Stimulated activated CD4-positive, alpha-beta T cell treated with anti-CD3 and anti-CD28 coated beads, Interleukin-2, amount 100 ng/mL, for 24 hours (primary cell): Measurements from ENCODE around the gene SEL1L2.

Source experiments
- DNase-seq, 2 donors: peaks; one replicate each; pipeline ENCODE4 v3.0.0-alpha.2; 2020

The SEL1L2 gene

DNA sequence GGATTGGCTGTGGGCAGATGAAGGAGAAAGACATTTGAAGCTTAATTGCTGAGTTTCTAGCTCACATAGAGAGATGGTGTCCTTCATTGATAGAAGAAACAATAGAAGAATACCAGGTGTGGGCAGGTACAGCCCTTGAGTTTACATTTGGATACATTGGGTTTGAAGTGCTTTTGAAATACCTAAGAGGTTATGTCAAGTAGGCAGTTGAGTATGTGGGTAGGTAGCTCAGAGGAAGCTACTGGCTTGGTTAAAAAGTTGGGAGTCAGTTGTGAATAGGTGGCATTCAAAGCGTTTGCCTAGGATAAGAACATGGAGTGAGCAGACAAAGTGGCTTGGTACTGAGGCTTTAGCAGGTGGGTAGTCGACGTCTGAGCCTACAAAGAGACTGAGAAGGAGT lies 180.6 kb downstream of the SEL1L2 start:
- no peak for DNase-seq

DNA sequence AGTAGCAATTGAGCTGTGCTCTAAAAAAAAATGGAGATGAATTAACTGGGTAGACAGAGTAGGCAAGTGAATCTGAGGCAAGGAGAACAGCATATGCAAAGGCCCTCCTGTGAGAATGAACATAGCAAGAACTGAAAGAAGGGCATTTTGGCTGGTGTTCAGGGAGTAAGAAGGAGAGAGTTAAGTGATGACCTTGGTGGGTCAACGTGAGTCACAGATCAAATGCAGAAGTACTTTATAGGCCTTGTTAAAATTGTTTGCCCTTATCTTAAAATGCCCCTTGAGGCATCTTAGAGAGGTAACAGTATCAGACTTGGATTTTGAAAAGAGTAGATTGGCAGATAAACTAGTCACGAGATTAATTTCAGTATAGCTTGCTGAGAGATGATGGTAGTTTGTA lies 181.0 kb downstream of the SEL1L2 start:
- DNase-seq: no peak

GRCh38 chr20:13800728-13801134 lies 189.7 kb downstream of the SEL1L2 start:
- no peak for DNase-seq

DNA sequence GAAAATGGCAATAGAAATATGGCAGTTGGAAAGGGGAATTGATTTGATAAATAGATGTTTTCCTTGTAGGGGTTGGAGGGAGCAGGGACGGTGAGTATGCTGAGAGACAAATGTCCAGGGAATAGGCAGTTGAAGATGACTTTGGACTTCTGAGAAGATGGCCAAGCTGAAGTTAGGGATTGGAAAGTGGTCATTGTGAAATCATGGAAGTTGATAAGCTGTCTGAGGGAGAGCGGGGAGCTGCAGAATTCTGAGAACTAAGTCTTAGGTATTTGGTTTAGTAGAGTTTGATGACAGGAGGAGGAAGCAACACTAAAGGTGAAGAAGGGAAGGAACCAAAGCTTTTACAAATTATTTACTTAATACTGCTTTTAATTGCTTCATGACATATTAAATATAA lies 190.4 kb downstream of the SEL1L2 start:
- DNase-seq: no peak
